ENCODE measurements around the gene LRFN4.
A peak's percentile ranks its signal among the peaks of the same experiment; 100 is the strongest.

LRFN4 gene

DNA sequence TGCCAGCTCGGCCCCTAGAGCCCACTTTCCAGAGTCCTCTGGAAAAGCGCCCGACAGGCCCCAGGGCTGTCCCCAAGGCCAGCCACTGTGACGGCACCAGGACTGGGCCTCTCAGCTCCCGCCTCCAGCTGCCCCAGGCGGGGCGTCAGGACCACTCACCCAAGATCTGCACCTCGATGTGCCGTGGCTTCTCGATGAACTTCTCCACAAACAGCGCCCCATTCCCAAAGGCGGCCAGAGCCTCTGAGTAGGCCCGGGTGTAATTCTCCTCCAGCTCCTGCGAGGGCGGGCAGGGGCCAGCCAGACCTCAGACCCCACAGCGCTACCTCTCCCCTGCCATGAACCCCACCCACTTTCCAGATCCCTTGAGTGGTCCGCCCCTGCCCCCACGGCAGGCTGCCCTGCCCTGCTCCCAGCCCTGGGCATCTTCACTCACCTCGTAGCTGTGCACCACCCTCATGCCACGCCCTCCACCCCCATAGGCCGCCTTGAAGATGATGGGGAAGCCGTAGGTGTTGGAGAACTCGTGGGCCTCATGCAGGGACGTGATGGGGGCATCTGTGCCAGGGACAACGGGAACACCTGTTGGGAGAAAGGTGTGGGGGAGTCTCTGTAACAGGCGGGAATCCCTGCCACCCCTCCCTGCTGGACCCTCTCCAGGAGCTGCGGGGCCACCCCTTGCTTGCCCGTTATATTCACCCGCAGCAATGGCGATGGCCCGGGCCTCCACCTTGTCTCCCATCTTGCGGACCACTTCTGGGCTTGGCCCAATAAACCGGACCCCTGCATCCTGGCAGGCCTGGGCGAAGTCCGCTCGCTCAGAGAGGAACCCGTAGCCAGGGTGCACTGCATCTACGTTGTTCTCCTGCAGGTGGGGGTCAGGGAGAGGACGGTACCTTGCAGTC lies 14.0 kb downstream of the LRFN4 start:
- DNase-seq (ENCODE audit: low read depth, low spot score), result no peak

DNA sequence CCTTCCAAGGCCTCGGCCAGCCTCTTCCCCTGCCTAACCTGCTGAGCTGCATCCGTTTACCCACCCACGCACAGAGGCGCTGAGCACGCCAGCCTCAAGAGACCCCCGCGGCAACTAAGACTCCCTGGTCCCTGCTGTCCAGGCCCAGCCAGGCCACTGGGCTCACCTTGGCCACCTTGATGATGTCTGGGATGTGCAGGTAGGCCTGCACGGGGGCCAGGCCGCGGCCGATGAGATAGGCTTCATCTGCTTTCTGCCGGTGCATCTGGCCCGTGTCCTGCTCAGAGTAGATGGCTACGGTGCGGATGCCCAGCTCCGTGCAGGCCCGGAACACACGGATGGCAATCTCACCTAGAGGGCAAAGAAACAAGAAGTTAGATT lies 14.6 kb downstream of the LRFN4 start:
- no peak for DNase-seq (ENCODE audit: low read depth, low spot score)

DNA sequence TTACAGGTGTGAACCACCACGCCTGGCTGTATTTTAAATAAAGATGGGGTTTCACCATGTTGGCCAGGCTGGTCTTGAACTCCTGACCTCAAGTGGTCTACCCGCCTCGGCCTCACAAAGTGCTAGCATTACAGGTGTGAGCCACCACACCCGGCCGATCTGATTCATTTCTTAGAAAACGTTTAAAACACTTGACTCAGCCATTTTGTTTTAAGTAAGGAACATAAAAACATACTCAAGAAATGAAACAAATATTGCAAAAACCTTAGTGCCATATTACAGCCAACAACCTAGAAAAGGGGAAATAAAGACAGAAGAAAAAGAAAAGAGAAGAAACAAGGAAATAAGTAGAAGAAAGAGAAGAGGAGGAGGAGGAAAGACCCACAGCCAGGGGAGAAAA lies 17.4 kb downstream of the LRFN4 start:
- no peak for DNase-seq (ENCODE audit: low read depth, low spot score)

DNA sequence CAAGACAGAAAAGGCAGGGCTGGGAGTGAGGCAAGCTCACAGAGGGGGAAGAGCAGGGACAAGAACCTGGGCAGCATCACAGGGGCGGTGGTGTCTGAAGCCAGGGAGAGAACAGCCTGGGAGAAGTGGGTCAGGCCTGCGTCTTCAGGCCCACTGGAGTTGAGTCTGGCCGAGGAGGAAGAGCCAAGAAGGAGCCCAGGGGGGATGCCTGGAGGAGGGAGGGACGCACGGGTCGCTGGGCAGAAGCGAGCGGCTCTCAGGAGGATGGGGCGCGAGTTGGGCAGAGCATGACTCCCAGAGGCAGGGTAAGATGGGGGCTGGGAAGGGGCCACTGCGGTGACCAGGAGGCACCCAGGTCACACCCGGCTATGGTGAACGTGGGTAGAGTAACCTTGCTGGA lies 18.5 kb downstream of the LRFN4 start:
- no peak for DNase-seq (ENCODE audit: low read depth, low spot score)

- DNase-seq (ENCODE audit: low read depth, low spot score), result no peak
Observed at GRCh38 chr11:66877588-66878385, 20.9 kb downstream of the LRFN4 start.

DNA sequence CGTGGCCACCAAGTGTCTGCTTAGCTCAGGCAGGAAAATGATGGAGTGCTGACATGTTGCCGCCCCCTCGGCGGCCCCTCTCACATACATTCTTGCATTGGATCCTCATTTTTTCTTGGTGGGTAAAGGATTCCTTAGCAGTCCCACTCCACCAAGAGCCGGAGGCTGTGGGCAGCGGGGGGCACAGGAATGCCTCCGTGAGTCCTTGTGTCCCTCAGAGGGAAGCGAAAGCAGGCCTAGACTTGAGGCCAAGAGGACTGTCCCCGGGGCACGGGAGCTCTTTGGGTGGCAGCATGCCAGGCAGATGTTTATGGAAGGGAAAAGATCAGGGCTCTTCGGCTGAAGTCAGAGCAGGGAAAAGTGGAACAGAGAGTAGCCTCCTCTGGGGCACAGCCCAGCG lies 21.6 kb downstream of the LRFN4 start:
- no peak for DNase-seq (ENCODE audit: low read depth, low spot score)

- no peak for DNase-seq (ENCODE audit: low read depth, low spot score)
Observed at GRCh38 chr11:66879000-66879399, 22.1 kb downstream of the LRFN4 start.

- DNase-seq (ENCODE audit: low read depth, low spot score), result no peak
Observed at GRCh38 chr11:66879583-66879982, 22.7 kb downstream of the LRFN4 start.

- DNase-seq (ENCODE audit: low read depth, low spot score), result no peak
Observed at GRCh38 chr11:66879999-66880398, 23.1 kb downstream of the LRFN4 start.

GRCh38 chr11:66880496-66881450 lies 23.9 kb downstream of the LRFN4 start:
- no peak for DNase-seq (ENCODE audit: low read depth, low spot score)

- no peak for DNase-seq (ENCODE audit: low read depth, low spot score)
Observed at GRCh38 chr11:66881451-66881835, 24.6 kb downstream of the LRFN4 start.

- DNase-seq (ENCODE audit: low read depth, low spot score), result no peak
Observed at GRCh38 chr11:66881927-66882452, 25.1 kb downstream of the LRFN4 start.

- peak; percentile 51 for DNase-seq (ENCODE audit: low read depth, low spot score)
Observed at GRCh38 chr11:66882561-66883015, 25.7 kb downstream of the LRFN4 start.

DNA sequence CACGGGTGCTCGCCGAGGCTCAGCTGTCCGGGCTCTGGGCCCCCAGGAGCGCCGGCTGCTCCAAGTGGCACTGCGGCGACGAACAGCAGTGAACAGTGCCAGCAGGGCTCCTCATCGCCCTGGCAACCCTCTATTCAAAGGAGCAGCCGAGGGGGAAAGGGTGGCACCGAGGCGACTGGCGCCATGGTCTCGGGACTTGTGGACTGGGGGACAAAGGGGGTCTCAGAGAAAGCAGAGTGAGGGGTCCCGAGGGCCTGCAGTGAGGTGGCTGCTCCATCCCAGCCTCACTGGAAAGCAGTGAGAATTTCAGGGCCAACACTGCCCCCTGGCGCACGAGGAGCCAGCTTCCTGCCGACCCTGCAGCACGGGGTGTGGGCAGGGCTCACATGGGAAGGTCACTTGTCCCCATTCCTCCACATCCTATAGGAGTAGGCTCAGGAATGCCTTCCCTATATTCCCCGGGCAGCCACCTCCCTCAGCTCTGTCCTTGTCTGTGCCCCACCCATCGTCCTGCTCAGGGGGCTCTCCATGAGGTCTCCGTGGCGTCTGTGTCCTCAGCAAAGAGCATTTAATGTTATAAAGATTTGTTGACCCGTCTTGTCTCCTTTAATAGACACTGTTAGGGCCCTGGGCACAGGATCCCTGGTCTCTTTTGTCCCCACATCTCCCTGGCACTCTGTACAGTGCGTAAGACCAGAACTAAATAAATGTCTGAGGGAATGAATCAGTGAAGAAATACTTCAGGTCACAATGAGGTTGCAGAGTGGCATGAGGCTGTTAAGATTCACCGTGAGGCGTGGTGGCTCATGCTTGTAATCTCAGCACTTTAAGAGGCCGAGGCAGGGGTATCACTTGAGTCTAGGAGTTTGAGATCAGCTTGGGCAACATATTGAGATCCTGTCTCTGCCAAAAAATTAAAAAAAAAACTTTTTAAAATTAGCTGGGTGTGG lies 26.4 kb downstream of the LRFN4 start:
- peak; percentile 85 for DNase-seq (ENCODE audit: low read depth, low spot score)

DNA sequence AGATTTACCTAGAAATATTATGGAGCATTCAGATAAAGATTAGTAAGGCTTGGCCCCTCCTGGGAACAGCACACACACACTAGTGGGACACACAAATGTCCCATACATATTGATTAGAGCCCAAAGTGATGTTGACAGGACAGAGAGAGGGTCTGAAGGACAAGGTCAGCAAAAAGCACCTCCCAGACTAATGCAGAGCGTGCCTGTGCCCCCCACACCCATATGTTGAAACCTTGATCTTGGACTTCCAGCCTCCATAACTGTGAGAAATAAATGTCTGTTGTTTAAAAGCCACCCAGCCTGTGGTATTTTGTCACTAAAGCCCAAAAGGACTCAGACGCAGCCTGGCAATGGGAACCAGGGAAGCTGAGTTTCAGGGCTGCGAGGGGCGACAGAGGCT lies 27.6 kb downstream of the LRFN4 start:
- DNase-seq (ENCODE audit: low read depth, low spot score), result no peak

DNA sequence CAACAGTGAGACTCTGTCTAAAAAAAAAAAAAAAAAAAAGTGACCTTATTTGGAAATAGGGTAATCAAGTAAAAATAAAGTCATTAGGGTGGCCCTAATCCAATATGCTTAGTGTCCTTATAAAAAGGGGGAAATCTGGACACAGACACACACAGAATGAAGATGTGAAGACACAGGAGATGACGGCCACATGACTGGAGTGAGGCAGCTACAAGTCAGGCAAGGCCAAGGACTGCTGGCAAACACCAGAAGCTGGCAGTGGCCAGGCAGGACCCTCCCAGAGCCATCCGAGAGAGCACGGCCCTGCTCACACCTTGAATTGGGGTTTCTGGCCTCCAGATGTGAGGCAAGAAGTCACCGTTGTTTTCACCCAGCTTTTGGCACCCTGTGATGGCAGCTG lies 28.6 kb downstream of the LRFN4 start:
- DNase-seq (ENCODE audit: low read depth, low spot score), result no peak

GRCh38 chr11:66885950-66886440 lies 29.1 kb downstream of the LRFN4 start:
- no peak for DNase-seq (ENCODE audit: low read depth, low spot score)

- peak; percentile 71 for DNase-seq (ENCODE audit: low read depth, low spot score)
Observed at GRCh38 chr11:66886671-66887221, 29.9 kb downstream of the LRFN4 start.

DNA sequence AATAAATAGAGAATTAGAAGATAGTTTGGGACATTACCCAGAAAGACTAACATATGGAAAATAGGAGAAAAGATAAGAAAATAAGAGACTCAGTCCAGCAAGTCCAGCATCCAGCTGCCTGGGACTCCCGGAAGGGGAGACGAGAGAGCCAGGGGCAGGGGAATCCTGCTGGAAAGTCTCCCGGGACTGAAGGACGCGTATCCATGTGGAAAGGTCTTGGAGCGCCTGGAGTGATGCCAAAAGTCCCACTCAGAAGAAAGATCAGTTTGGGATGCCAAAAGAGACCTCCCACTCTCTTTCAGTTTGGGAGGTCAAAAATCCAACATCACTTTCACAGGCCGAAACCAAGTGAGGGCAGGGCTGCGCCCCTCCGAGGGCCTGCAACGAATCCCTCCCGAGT lies 30.7 kb downstream of the LRFN4 start:
- no peak for DNase-seq (ENCODE audit: low read depth, low spot score)

- DNase-seq (ENCODE audit: low read depth, low spot score), result no peak
Observed at GRCh38 chr11:66888282-66888681, 31.4 kb downstream of the LRFN4 start.
